GM21390 (cell line): ENCODE measurements around the gene CCDC63.
"Not testable (repeated sequence)": the region's sequence is repeated elsewhere in the genome, so short reads cannot be mapped to it uniquely, and the experiment has no call there.

ENCODE experiments used
- ATAC-seq: cut with Tn5 transposase; IDR thresholded peaks from one replicate; pipeline ENCODE4 v1.9.1; 2021; ENCODE audit not compliant: unreplicated experiment

CCDC63 gene

DNA sequence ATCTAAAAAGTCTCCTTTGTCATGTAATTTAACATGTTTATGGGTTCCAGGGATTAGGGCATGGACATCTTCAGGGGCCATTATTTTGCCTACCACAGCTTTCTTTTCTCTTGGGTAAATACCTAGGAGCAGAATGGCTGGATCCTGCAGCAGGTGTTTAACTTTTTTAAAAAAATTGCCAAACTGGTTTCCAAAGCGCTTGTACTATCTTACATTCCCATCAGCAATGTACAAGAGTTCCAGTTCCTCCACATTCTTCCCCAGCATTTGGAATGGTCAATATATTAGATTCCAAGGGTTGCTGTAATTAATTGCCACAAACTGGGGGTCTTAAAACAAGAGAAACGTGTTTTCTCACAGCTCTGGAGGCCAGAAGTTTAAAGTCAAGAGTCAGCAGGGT lies 101.3 kb downstream of the CCDC63 start:
- no peak for ATAC-seq

DNA sequence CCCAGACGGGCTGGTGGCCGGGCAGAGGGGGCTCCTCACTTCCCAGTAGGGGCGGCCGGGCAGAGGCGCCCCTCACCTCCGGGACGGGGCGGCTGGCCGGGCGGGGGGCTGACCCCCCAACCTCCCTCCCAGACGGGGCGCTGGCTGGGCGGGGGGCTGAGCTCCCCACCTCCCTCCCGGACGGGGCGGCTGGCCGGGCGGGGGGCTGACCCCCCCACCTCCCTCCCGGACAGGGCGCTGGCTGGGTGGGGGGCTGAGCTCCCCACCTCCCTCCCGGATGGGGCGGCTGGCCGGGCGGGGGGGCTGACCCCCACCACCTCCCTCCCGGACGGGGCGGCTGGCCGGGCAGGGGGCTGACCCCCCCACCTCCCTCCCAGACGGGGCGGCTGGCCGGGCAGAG lies 103.7 kb downstream of the CCDC63 start:
- not testable (repeated sequence) for ATAC-seq

DNA sequence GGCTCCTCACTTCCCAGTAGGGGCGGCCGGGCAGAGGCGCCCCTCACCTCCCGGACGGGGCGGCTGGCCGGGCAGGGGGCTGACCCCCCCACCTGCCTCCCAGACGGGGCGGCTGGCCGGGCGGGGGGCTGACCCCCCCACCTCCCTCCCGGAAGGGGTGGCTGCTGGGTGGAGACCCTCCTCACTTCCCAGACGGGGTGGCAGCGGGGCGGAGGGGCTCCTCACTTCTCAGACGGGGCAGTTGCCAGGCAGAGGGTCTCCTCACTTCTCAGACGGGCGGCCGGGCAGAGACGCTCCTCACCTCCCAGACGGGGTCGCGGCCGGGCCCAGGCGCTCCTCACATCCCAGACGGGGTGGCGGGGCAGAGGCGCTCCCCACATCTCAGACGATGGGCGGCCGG lies 104.1 kb downstream of the CCDC63 start:
- not testable (repeated sequence) for ATAC-seq
